ENCODE measurements around the gene SLC39A12.

Gene SLC39A12

DNA sequence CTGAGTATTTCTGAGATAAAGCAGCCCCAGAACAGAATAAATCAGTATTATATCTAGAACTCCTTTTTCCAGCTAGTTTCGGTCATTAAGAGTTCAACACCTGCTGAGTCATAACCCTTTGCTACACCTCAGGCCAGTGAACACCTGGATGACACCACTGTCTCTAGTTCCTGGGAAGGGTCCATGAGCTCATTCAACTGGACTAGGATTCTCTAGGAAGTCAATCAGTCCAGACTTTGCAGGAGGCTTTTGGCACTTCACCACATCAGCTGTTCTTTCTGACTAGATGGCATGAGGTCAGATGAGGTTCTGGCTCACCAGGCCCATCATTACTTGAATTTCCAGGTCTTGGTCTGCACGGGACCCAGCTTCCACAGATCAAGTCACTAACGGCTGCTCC is 11.7 kb downstream of the SLC39A12 start:
- no peak for DNase-seq (ENCODE audit: low spot score)

- DNase-seq (ENCODE audit: low spot score), result no peak
Measured at GRCh38 chr10:17965649-17966235, 14.0 kb downstream of the SLC39A12 start.

- DNase-seq (ENCODE audit: low spot score), result no peak
Measured at GRCh38 chr10:17974505-17974904, 22.8 kb downstream of the SLC39A12 start.

- DNase-seq (ENCODE audit: low spot score), result no peak
Measured at GRCh38 chr10:17980846-17981565, 29.3 kb downstream of the SLC39A12 start.

GRCh38 chr10:17981766-17982380 is 30.2 kb downstream of the SLC39A12 start:
- peak; percentile 82 for DNase-seq (ENCODE audit: low spot score)

GRCh38 chr10:17984056-17984455 is 32.3 kb downstream of the SLC39A12 start:
- DNase-seq (ENCODE audit: low spot score), result no peak

DNA sequence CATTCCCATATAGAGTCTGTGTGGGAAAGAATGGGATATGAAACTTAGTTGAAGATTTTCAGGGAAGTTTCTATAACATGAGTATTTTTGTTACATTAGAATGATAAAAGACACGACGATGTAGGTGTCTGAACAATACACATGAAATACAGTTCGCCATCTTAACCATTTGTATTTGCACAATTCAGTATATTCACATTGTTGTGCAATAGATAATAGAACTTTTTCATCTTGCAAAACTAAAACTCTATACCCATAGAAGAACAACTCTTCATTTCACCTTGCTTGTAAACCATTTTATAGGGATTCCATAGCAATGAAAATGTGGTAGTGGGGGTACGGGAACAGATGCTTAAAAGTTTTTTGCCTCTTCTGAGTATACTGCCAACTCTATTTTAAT is 32.8 kb downstream of the SLC39A12 start:
- DNase-seq (ENCODE audit: low spot score), result no peak

DNA sequence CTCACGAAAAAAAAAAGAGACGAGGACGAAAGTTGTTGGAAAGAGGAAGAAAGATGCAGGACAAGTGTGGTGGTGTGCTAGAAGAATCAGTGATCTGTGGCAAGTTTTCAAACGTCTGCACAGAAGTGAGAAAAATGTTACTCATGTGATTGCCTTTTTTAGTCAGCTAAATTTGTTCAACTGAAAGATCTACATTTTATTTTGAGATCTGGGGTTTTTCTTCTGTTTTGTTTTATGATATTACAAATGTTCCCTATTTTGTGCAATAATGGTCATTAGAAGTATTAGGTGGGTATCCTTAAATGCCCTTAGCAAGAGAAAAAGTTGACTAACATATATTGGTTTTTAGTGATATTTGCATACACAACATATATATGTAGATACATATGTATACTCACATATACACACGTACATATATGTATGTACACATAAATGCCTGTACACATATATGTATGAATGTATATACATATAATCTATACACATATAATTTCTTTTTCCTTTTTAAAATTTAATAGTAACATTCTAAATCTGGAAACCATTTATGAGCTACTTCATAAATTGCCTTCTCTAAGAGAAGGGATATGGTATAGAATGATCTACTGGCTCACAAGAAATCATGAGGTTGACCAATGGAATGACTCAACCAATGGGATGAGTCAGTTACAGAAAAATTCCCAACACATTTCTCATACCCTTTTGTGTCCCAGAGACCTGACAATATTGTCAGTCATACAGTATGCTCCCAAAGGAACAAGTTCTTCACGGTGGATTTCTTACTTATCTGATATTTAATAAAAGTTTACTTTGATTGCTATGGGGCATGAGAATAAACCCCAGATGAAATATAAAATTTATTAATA is 38.4 kb downstream of the SLC39A12 start:
- peak; percentile 79 for DNase-seq (ENCODE audit: low spot score)

DNA sequence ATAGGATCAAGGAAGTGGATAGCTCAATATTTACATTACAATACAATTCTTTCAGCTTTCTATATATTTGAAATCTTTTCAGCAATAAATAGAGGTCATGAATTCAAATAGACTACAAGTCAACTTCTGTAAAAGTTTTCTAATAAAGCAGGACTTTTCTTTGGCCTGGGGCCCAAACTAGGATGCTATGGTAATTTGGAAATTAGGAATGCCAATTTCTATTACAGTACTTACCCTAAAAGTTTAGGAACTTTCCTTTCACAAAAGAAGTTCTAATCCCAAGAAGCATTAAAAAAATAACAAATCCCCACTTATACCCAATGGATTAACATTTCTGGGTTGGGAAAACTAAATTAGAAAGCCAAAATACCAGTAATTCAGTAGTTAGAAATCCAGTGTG is 40.5 kb downstream of the SLC39A12 start:
- DNase-seq (ENCODE audit: low spot score), result no peak

DNA sequence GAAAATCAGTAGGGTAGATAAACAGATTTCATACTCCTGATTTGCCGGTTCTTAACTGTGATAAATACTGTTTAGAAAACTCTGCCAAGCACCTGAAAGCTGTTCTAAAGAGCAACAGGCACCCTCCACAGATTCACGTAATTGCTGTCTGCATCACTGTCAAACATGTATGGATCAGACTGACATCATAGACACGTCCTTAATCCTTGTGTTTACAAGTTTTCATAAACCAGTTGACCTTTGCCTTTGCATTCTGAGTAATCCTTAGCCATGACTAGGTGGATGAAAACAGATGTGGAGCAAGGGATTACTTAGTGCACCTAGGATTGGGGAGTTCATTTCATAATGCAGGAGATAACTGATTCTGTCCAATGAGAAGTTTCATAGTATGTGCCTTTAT is 41.6 kb downstream of the SLC39A12 start:
- no peak for DNase-seq (ENCODE audit: low spot score)

GRCh38 chr10:18000601-18001000 is 48.9 kb downstream of the SLC39A12 start:
- DNase-seq (ENCODE audit: low spot score), result no peak

DNA sequence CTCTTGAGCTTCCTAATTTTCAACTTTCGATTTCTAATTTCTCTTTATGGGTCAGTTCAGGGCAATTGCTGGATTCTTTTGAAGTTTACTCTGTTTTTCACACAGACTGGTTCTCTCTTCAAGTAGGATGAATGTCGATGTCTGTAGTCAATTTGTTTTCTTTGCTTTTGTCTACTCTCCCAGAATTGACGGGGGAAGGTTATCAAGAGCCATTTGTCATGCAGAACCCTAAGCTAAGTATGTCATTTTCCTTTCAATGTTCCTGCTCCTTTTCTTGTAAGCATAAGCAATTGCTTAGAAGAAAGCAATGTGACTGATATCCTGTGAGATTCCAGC is 53.7 kb downstream of the SLC39A12 start:
- no peak for DNase-seq (ENCODE audit: low spot score)

GRCh38 chr10:18005781-18006456 is 54.2 kb downstream of the SLC39A12 start:
- peak; percentile 33 for DNase-seq (ENCODE audit: low spot score)

DNA sequence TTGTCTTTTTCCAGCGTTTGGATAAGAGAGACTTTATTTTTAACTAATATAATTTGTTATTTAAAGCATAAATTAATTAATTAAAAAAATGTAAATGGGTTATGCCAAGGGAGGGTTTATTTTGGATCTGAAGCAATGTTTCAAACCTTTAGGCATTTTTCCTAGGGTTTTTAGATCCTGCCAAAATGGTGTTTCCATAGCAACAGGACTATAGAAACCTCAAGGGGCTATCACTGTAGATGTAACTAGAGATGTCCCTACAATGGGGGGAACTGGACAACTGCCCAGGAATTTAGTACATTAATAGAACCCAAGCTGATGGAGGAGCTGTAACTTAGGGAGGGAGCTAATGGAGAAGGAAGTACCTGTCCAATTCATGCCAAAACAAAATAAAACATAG is 57.3 kb downstream of the SLC39A12 start:
- no peak for DNase-seq (ENCODE audit: low spot score)

DNA sequence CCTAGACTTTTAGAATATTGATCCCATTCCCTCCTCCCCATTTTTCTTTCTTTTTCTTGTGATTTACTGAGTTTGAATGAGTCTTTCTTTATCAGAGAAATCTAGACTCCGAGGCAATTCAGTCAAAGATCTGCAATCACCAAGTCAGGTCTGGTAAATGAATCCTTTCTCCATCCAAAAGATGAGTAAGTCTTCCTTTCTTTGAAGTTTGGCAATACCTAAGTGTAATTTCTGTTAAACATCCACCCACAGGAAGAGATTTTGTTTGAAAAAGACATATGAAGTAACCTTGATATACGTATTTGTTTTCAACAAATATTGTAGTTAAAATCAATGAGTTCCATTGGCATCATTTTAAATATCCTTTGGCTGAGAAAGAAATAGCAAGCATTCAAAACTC is 58.3 kb downstream of the SLC39A12 start:
- peak; percentile 14 for DNase-seq (ENCODE audit: low spot score)

DNA sequence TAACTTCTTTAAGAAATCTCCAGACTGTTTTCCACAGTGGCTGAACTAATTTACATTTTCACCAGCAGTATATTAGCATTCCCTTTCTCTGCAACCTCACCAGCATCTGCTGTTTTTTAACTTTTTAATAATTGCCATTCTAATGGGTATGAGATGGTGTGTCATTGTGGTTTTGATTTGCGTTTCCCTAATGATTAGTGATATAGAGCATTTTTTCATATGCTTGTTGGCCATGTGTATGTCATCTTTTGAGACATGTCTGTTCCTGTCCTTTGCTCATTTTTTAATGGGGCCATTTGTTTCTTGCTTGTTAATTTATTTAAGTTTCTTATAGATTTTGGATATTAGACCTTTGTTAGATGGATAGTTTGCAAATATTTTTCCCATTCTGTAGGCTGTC is 68.8 kb downstream of the SLC39A12 start:
- no peak for DNase-seq (ENCODE audit: low spot score)

- no peak for DNase-seq (ENCODE audit: low spot score)
Measured at GRCh38 chr10:18021725-18022480, 70.2 kb downstream of the SLC39A12 start.

- no peak for DNase-seq (ENCODE audit: low spot score)
Measured at GRCh38 chr10:18043148-18044006, 91.7 kb downstream of the SLC39A12 start.

- no peak for DNase-seq (ENCODE audit: low spot score)
Measured at GRCh38 chr10:18044976-18045720, 93.4 kb downstream of the SLC39A12 start.

GRCh38 chr10:18056583-18056982 is 104.9 kb downstream of the SLC39A12 start:
- no peak for DNase-seq (ENCODE audit: low spot score)

Data from AG08395 (cell line).